Fibroblast of villous mesenchyme (primary cell): Measurements from ENCODE around the gene ZNF845. TPM values are rescaled to one million over a fixed set of nuclear protein-coding genes. Genes with fewer than 3 reads are reported as not detected.
"Not testable (repeated sequence)": the region's sequence is repeated elsewhere in the genome, so short reads cannot be mapped to it uniquely, and the experiment has no call there.

Source experiments
- DNase-seq: peaks from one replicate; pipeline ENCODE4 v3.0.0-alpha.2; 2010; ENCODE audit warnings: low read depth
- H3K4me3 ChIP-seq: 2 replicates; pipeline ENCODE4 v1.5.1; 2011; ENCODE audit warnings: low read depth, mild to moderate bottlenecking, low read length
- total RNA-seq: library from RNA; depleted of rRNA; stranded (reverse); fragments of >200 nt; gene quantifications from 2 replicates; pipeline ENCODE4 v1.2.3, GENCODE V29; 2012
- TF ChIP-seq, protein P1 (sequence below): IDR thresholded peaks from 2 replicates; pipeline ENCODE4 v1.5.1; 2012; ENCODE audit warnings: low read depth, mild to moderate bottlenecking, low read length; ENCODE audit not compliant: insufficient read depth

Gene ZNF845
- total RNA-seq, 1 donor, result 9.5 TPM

- TF ChIP-seq, protein P1, sequence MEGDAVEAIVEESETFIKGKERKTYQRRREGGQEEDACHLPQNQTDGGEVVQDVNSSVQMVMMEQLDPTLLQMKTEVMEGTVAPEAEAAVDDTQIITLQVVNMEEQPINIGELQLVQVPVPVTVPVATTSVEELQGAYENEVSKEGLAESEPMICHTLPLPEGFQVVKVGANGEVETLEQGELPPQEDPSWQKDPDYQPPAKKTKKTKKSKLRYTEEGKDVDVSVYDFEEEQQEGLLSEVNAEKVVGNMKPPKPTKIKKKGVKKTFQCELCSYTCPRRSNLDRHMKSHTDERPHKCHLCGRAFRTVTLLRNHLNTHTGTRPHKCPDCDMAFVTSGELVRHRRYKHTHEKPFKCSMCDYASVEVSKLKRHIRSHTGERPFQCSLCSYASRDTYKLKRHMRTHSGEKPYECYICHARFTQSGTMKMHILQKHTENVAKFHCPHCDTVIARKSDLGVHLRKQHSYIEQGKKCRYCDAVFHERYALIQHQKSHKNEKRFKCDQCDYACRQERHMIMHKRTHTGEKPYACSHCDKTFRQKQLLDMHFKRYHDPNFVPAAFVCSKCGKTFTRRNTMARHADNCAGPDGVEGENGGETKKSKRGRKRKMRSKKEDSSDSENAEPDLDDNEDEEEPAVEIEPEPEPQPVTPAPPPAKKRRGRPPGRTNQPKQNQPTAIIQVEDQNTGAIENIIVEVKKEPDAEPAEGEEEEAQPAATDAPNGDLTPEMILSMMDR, result no peak
- no peak for DNase-seq
- peak overlapping the region; percentile 93 for H3K4me3 ChIP-seq
Observed at GRCh38 chr19:53396525-53396868, 62.9 kb downstream of the ZNF845 start.

DNA sequence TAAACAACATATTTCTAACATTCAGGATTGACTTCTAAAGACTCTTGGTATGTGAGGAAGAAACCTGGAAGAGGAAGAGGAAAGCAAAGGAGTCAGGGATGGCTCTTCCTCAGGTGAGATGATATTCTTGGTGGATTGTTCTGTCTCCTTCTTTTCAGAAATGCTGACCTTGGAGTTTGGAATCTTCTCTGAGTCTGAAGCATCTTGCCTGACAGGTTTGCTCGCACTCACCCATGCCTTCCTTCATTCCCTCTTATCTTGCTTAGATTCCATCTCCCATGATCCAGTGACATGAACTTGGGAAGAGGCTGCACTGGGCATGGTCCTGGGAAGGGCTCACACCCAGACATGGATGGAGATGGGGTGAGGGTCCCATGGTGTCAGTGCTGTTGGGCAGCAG lies 64.4 kb downstream of the ZNF845 start:
- H3K4me3 ChIP-seq, DNase-seq: not testable (repeated sequence)

Other genes starting within 250 kb of the ZNF845 start
- 25.4 and 31.1 TPM in 2 replicates for gene ZNF160, start 230.3 kb upstream of the ZNF845 start, total RNA-seq
- 2.2 and 2.6 TPM in 2 replicates for gene ZNF415, start 200.8 kb upstream of the ZNF845 start, total RNA-seq
- gene ZNF347, start 174.7 kb upstream of the ZNF845 start, total RNA-seq, result 6.8 and 7.8 TPM in 2 replicates
- gene ZNF665, start 140.4 kb upstream of the ZNF845 start, total RNA-seq, result 0.32 and 0.86 TPM in 2 replicates
- 9.3 and 16.4 TPM in 2 replicates for gene ZNF677, start 78.9 kb upstream of the ZNF845 start, total RNA-seq
- under 0.01 TPM in 1 of 2 replicates, not detected in the other for gene VN1R2, start 75.5 kb upstream of the ZNF845 start, total RNA-seq
- not detected in 2 replicates for gene VN1R4, start 66.0 kb upstream of the ZNF845 start, total RNA-seq
- gene ZNF525, start 32.0 kb downstream of the ZNF845 start, total RNA-seq, result 1.7 and 2.6 TPM in 2 replicates
- 9.7 and 14.2 TPM in 2 replicates for gene ZNF765, start 61.4 kb downstream of the ZNF845 start, total RNA-seq
- gene ZNF761, start 98.2 kb downstream of the ZNF845 start, total RNA-seq, result 8.7 and 13.8 TPM in 2 replicates
- 1.9 and 3.0 TPM in 2 replicates for gene ZNF813, start 134.0 kb downstream of the ZNF845 start, total RNA-seq
- 9.0 and 13.4 TPM in 2 replicates for gene ZNF331, start 204.4 kb downstream of the ZNF845 start, total RNA-seq